GOT3 (cell line): ENCODE data around the gene TNIK.

ENCODE experiments used
- DNase-seq: peaks from one replicate; lab custom pipeline; 2025; ENCODE audit warnings: mixed read lengths; lab: John Stamatoyannopoulos, UW

TNIK gene

DNA sequence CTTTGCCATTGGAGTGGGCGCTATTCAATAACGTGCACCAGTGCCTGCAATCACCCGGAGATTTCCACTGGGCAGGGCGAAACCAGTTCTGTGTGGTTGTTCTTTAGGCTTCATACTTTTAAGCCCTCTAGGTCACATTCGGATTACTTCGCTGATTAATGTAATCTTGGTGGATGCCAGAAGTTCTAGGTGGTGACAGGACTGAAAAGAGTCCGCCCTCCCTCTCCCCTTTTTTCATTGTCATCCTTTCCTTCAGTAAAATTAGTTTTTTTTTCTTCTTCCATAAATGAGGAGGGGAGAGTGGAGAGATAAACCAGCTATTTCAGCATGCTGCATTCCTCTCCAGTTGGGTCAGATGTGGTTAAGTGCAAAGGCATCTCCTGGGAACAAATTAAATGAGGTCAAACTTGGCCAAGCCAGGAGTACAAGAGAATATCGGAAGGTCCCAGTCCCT lies 431.4 kb downstream of the TNIK start:
- DNase-seq = peak; percentile 62

GRCh38 chr3:171028025-171028778 lies 432.0 kb downstream of the TNIK start:
- peak; percentile 62 for DNase-seq

- DNase-seq = no peak
These were observed 433.5 kb downstream of the TNIK start, which contains the start of gene SLC2A2 for GRCh38 chr3:171026597-171027293. Gene SLC2A2 (minus strand): TSS chr3:171026720. CDS start chr3:171026670, 50 bp downstream.

DNA sequence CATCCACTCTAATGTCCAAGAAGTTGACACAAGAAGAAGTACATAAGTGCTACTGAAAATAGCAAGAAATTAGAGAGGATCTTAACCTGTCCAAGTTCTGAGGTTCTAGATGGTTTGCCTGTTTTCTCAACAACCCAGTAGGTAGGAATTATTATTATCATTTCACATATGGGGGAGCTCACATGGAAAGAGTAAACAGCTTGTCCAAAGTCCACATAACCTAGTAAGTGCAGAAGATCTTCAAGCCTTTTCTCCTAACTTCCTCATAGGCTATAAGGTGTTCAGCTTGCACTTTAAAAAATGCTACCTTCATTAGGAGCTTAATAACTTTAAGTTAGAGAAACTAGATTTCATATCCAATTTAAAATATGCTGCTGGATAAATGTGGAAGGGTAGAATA lies 436.6 kb downstream of the TNIK start:
- no peak for DNase-seq

DNA sequence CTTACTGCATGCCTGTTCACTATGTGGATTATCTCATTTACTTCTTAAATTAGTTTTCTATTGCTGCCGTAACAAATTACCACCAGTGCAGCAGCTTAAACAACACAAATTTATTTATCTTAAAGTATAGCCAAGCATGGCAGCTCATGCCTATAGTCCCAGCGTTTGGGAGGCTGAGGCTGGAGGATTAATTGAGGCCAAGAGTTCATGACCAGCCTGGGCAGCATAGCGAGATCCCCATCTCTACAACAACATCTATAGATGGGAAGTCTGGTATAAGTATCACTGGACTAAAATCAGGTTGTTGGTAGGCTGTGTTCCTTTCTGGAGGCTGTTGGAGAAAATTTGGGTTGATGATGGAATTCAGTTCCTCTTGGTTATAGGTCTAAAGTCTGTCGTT lies 438.8 kb downstream of the TNIK start:
- DNase-seq = no peak

DNA sequence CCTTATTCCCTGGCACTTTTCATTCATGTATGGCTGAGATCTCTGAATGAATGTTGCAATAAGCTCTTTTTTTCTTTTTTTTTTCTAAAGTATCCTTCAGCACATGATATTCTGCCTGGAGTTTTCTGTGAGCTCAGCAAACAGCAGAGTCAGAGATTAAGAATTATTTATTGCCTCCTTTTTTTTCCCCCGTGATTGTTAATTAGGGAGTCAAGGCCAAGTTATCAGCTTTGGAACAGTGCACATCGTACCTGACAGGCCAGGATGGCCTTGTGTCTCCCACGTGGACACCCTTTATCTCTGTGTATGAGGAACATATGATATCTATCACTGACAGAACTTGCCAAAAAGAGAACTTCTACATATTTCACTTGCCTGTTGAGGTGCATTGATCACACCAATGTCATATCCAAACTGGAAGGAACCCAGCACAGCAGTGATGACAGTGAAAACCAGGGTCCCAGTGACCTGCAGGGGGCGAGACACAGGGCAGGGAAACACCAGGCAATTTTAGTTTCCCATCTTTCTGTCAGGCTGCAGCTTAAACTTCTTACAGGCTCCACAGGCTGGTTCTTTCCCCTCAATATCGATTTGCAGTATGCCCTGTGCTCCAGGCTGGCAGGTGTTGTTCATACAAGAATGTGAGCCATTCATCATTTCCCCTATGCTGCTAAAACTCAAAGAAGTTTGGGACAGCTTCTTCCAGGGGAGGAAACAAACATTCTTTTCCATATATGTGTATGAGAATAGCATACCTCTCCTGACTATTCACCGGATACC lies 441.9 kb downstream of the TNIK start:
- no peak for DNase-seq

DNA sequence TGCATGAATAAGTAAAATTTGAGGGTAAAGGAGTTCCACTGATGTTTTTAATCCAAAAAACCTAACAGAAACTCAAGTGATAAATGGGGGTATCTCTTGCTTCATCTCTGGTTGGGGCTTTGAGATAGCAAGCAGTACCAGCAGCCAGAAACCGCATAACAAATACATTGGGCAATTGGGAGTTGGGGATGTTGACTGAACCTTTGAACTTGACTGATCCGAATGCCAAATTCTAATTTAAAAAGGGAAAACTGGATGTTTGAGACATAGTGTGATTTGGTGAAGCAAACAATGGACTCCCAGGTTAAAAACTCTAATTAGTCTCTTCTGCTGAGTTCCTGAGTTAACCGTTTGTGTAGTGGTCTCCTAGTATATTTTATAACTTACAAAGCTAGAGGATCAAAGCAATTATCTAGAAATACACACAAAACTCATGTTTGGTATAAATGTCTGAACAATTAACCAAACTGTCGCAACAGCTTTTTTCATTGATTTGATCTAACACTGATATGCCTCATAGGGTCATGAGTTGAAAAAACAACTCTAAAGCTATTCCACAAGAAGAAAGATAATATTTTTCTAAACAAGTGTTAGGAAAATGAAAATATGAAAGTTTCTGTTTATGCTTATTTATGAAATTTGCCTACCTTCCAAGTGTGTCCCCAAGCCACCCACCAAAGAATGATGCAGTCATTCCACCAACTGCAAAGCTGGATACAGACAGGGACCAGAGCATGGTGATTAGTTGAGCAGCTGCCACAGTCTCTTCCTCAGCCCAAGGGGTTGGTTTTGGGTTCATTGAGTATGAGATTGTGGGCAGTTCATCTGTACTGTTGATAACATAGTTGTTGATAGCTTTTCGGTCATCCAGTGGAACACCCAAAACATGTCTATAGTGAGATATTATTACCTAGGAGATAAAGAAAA lies 446.1 kb downstream of the TNIK start:
- no peak for DNase-seq

DNA sequence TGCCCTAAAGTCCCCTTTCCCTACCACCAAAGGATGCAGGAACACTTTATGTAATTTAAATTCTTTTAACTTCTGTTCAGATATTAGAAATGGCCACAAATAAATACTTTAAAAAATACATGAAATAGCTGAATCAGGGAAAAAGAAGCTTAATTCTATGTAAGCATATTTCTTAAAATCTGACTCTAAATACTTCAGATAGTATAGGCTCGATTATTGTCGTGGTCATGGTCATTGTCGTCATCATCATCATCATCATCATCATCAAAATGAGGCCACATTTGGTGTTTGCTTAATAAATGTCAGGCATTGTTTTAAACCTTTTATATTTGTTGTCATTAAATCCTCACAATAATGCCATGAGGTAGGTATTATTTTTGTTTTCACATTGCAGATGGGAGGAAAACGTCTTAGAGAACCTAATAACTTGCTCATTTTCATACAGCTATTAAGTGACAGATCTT lies 448.3 kb downstream of the TNIK start:
- DNase-seq = no peak
